IgD-negative memory B cell (primary cell): ENCODE results near the gene GRAMD1B. TPM values are rescaled to one million over a fixed set of nuclear protein-coding genes. Genes with fewer than 3 reads are reported as not detected.
"Not testable (repeated sequence)": the region's sequence is repeated elsewhere in the genome, so short reads cannot be mapped to it uniquely, and the experiment has no call there.

Experiments
- H3K27ac Mint-ChIP-seq, 3 donors: one replicate each; pipeline ENCODE4 v1.8.0; 2020 to 2022; ENCODE audit warnings: mild to moderate bottlenecking in 3 of 3, mixed read lengths in 3 of 3, moderate library complexity in 1 of 3
- H3K27me3 Mint-ChIP-seq: one replicate; pipeline ENCODE4 v1.8.0; 2021; ENCODE audit warnings: mixed read lengths
- H3K36me3 Mint-ChIP-seq: one replicate; pipeline ENCODE4 v1.8.0; 2020; ENCODE audit warnings: mild to moderate bottlenecking, mixed read lengths
- H3K4me1 Mint-ChIP-seq, 3 donors: one replicate each; pipeline ENCODE4 v1.8.0; 2020 to 2022; ENCODE audit warnings: mixed read lengths in 3 of 3, mild to moderate bottlenecking in 1 of 3
- H3K4me3 Mint-ChIP-seq, 4 donors: one replicate each; pipeline ENCODE4 v1.8.0; 2020 to 2022; ENCODE audit warnings: mild to moderate bottlenecking in 4 of 4, mixed read lengths in 4 of 4, moderate library complexity in 3 of 4
- H3K9me3 Mint-ChIP-seq, 3 donors: one replicate each; pipeline ENCODE4 v1.8.0; 2020 to 2021; ENCODE audit warnings: mixed read lengths in 3 of 3, mild to moderate bottlenecking in 1 of 3
- polyA plus RNA-seq: library from polyadenylated mRNA; unstranded; fragments of 300-500 nt; fragmentation: Illumina TruSeq; gene quantifications from one replicate; pipeline ENCODE4 v1.2.3, GENCODE V29; 2021

GRAMD1B gene
- polyA plus RNA-seq, 1 donor from 2014 or later: not detected

DNA sequence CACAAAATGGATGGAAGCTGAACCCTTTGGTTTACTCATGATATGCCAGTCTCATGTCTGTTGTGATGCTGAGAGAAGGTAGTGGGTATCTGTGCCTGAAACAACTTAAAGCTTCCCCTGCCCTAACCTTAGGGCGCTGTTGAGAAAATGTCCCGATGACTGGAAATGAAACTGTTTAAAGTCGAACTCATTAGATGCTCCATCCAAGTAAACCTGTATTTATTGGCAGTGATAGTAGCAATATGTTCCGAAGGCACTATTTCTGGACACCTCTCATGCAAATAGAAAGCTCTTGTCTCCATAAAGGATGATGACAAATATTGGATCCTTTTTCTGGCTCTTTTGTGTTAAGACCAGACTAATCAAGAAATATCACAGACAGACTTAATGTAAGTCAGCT is 86.2 kb downstream of the GRAMD1B start:
- Mint-ChIP-seq H3K4me1 (peaks cover 9 to 27% (median 13%) of the 10 kb centered on the region in 3 donors), H3K27me3 (peaks cover 14% of the 10 kb centered on the region), H3K9me3 (peaks cover 2 to 5% (median 2%) of the 10 kb centered on the region in 3 donors), H3K27ac (no peak overlapping the region), H3K4me3 (no peak overlapping the region), H3K36me3 (no peaks in the 10 kb centered on the region)

DNA sequence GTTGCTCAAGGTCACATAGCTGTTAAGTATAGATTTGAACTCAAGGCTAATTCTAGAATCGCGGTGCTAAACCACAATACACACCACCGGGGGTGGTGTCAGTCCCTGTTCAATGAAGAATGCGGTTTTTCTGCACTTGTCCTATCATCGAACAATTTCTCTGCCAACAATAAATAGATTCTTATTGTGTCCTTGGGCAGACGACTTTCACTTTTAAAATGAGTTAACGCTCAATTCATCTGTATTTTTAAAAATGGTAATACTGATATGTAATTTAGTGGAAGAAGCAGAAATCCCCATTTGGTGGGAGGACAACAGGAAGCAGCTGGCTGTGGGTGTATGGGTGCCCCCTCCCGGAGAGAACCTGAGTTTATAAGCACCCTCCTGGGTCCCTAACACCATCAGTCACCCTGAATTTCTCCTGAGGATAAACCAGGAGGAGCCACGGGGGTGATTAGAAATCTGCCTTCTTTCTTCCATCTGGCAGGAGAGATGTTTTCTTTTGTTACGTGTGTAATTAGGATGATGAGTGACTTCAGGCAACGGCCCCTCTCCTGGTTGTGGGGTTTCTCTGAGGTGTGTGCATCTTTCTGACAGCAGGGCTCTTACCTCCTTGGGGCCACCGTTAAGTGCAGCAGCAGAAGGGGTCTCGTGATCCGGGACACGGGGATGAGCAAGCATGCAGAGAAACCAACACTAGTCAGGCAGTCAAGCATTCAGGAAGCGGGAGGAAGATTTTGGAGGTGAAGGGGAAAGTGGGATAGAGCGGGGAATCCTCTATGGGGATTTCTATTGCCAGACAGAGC is 87.7 kb downstream of the GRAMD1B start:
- H3K36me3 Mint-ChIP-seq: no peaks in the 10 kb centered on the region

DNA sequence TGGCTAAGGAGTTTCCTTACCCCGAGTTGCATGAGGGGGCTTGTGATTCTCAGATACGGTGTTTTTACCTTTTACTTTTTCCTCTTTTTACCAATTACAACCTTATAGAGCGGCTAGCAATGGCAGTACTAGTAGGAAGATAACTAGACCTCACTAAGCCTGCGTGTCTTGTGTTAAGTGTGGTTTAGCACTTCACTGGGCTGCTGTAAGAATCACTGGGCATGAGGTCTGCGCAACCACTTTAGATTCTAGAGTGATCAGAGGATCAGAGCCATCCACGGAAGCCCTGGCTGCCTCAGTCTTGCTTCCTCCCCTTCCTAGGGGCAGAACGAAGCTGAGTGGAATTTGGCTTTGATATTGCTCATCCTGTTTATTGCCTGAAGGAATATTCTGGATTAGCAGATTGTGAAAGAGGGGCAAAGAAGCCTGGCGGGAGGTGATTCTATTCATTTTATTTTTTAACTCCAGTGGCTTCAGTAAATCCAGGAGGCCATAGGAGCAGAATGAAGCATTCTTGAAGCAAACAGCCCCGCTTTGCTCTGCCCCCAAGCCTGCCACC is 88.5 kb downstream of the GRAMD1B start:
- H3K27me3 Mint-ChIP-seq: peaks cover 15% of the 10 kb centered on the region
- peak overlapping the region in 1 of 4 donors; percentile 82 for H3K4me3 Mint-ChIP-seq
- H3K36me3 Mint-ChIP-seq: no peaks in the 10 kb centered on the region
- H3K27ac Mint-ChIP-seq: no peak overlapping the region
- H3K9me3 Mint-ChIP-seq: peaks cover 2 to 8% (median 4%) of the 10 kb centered on the region in 3 donors
- H3K4me1 Mint-ChIP-seq: peaks cover 9 to 25% (median 13%) of the 10 kb centered on the region in 3 donors

More for the DNA sequence above, 87.7 kb downstream of the GRAMD1B start:
- H3K9me3 Mint-ChIP-seq: peaks cover 2 to 8% (median 4%) of the 10 kb centered on the region in 3 donors
- H3K27me3 Mint-ChIP-seq: peaks cover 15% of the 10 kb centered on the region
- H3K4me1 Mint-ChIP-seq: peaks cover 9 to 25% (median 13%) of the 10 kb centered on the region in 3 donors
- H3K4me3 Mint-ChIP-seq: peak overlapping the region in 3 of 4 donors; percentile 58 to 82 (median 73)
- no peak overlapping the region for H3K27ac Mint-ChIP-seq

DNA sequence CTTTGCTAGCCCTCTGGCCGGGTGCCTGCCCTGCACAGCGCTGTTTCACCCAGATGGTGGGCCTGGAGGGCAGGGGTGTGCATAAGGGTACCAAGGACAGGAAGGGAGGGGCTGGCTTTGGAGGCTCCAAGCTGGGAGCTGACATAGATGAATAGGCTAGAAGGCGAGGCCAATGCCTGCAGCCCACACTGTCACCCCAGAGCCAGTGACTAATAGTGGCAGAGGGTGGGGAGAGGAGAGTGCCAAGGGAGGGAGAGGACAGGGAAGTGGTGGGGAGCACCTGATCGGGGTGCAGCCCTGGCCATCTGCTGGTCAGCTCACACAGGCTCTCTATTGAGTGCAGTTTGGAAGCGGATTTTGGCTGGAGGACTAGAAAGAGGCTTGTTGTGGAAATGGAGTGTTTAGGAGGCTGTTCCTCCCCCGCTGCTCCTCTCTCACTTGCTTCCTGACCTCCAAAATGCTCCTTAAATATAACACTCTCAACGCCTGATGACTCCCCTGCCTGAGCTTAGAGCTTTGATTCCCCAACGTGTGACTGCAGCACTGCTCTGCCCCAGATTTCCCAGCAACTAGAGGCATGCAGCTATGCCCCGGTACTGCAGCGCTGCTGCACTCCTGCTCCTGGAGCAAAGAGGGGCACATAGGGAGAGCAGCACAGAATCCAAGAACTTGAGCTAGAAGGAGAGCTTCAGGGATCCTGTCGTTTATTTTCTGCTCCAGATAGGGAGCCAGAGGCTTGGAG is 89.2 kb downstream of the GRAMD1B start:
- Mint-ChIP-seq H3K36me3 (no peaks in the 10 kb centered on the region), H3K9me3 (peaks cover 2 to 8% (median 4%) of the 10 kb centered on the region in 3 donors), H3K27me3 (peaks cover 15% of the 10 kb centered on the region), H3K4me1 (peaks cover 9 to 25% (median 13%) of the 10 kb centered on the region in 3 donors), H3K4me3 (peak overlapping the region in 2 of 4 donors; percentile 14 to 17), H3K27ac (no peak overlapping the region)

GRCh38 chr11:123519797-123520193 is 89.7 kb downstream of the GRAMD1B start:
- Mint-ChIP-seq H3K27ac (no peak overlapping the region), H3K9me3 (peaks cover 2 to 8% (median 4%) of the 10 kb centered on the region in 3 donors), H3K4me3 (no peak overlapping the region), H3K27me3 (peaks cover 15% of the 10 kb centered on the region), H3K4me1 (peaks cover 9 to 25% (median 13%) of the 10 kb centered on the region in 3 donors), H3K36me3 (no peaks in the 10 kb centered on the region)

DNA sequence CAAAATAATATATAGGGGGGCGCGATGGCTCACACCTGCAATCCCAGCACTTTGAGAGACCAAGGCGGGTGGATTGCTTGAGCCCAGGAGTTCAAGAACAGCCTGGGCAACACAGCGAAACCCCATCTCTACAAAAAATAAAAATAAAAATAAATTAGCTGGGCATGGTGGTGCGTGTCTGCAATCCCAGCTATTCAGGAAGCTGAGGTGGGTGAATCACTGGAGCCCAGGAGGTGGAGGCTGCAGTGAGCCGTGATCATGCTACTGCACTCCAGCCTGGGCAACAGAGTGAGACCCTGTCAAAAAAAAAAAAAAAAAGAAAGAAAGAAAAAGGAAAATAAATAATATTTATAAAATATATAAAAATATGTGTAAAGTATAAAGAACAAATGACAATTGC is 90.4 kb downstream of the GRAMD1B start:
- not testable (repeated sequence) for H3K27ac Mint-ChIP-seq, H3K4me3 Mint-ChIP-seq, H3K9me3 Mint-ChIP-seq, H3K36me3 Mint-ChIP-seq
- Mint-ChIP-seq H3K4me1 (peaks cover 9 to 25% (median 13%) of the 10 kb centered on the region in 3 donors), H3K27me3 (peaks cover 15% of the 10 kb centered on the region)

GRCh38 chr11:123521001-123521400 is 90.9 kb downstream of the GRAMD1B start:
- H3K4me1 Mint-ChIP-seq: peaks cover 9 to 25% (median 13%) of the 10 kb centered on the region in 3 donors
- H3K27me3 Mint-ChIP-seq: peaks cover 15% of the 10 kb centered on the region
- H3K36me3 Mint-ChIP-seq: no peaks in the 10 kb centered on the region
- H3K27ac Mint-ChIP-seq: no peak overlapping the region
- no peak overlapping the region for H3K4me3 Mint-ChIP-seq
- H3K9me3 Mint-ChIP-seq: peaks cover 2 to 8% (median 4%) of the 10 kb centered on the region in 3 donors

- H3K27ac Mint-ChIP-seq: peak overlapping the region in 1 of 3 donors; percentile 69
- H3K4me1 Mint-ChIP-seq: peaks cover 9 to 18% (median 13%) of the 10 kb centered on the region in 3 donors
- no peak overlapping the region for H3K4me3 Mint-ChIP-seq
- H3K36me3 Mint-ChIP-seq: no peaks in the 10 kb centered on the region
- peaks cover 15% of the 10 kb centered on the region for H3K27me3 Mint-ChIP-seq
- peaks cover 2 to 8% (median 4%) of the 10 kb centered on the region in 3 donors for H3K9me3 Mint-ChIP-seq
These were observed 91.9 kb downstream of the GRAMD1B start for GRCh38 chr11:123521930-123522329.

- H3K27ac Mint-ChIP-seq: no peak overlapping the region
- no peaks in the 10 kb centered on the region for H3K36me3 Mint-ChIP-seq
- peaks cover under 1 to 2% (median 1%) of the 10 kb centered on the region in 3 donors for H3K4me1 Mint-ChIP-seq
- peaks cover 3% of the 10 kb centered on the region for H3K27me3 Mint-ChIP-seq
- H3K9me3 Mint-ChIP-seq: peaks cover 2 to 8% (median 4%) of the 10 kb centered on the region in 3 donors
- no peak overlapping the region for H3K4me3 Mint-ChIP-seq
These were observed 93.5 kb downstream of the GRAMD1B start for GRCh38 chr11:123523539-123523938.

DNA sequence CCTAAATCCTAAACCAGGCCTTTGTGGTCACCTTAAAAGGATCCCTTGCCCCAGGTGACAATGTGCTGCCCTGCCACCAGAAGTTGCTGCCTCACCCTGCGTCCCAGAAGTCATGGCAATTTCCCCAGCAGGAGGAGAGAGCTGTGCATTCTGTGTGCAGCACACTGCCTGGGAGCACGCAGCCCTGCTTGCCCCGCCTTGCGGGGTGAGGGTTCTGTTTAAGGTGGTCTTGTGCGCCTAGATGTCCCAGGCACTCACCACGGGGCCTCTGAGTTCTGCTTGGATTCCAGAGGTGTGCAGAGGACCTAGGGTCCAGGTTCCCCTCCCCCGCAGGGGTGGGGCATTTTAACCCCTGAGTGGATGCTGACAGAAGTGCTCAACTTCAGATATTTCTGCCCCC is 95.0 kb downstream of the GRAMD1B start:
- H3K36me3 Mint-ChIP-seq: no peaks in the 10 kb centered on the region
- H3K4me3 Mint-ChIP-seq: no peak overlapping the region
- H3K9me3 Mint-ChIP-seq: peaks cover 2 to 8% (median 4%) of the 10 kb centered on the region in 3 donors
- H3K27ac Mint-ChIP-seq: no peak overlapping the region
- H3K4me1 Mint-ChIP-seq: no peaks in the 10 kb centered on the region
- peaks cover 4% of the 10 kb centered on the region for H3K27me3 Mint-ChIP-seq

DNA sequence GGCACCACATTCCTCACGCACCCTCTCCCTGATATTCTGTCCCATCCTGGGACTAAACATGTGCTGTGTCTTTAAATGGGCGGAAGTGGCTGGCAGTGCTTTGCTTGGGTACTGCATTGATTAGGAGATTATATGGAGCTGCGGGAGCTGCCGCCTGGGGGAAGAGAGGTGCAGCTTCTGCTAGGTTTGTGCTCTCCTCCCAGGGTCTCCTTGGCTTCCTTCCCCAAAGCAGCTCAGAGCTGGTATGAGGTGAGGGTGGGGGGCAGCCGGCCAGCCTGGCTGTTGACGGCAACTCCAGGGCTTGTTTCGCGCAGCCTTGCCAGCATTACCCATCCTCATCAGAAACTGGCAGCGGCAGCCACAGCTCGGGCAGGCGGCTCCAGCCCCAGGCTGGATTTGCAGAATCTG is 95.4 kb downstream of the GRAMD1B start:
- no peaks in the 10 kb centered on the region for H3K4me1 Mint-ChIP-seq

DNA sequence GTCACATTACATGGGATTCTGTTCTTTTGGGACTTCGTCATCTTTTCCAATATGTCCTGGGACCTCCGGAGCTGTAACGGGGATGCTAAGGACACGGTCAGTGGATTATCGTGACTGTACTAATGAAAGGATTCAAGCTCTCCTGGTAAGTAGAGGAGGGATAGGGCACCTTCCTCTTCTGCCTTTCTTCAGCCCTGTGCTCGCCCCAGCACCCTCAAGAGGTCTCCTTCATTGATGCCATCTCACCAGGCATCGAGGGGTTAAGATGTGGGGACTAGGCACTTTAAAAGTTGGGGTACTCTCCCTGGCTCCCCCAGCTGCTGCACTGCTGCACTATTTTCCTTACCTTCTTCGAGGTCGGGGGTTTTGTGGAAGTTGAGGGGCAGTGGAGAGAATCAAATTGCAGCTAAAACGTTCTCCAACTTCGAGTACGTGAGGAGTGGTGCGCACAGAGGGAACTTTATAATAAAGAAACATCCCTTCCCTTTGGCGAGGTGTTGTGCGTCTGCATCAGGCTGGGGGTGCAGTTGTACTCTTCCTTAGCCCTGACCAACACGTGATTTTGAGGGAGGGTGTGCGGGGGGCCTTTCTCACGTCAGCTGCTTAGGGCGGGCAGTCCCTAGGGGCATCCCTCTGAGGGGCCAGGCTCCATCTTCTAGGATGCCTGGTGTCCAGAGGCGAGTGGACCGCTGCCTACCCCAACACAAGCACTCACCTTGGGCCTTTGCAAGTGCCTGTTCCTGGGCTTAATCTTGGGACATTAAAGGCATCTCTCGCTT is 96.1 kb downstream of the GRAMD1B start:
- H3K4me3 Mint-ChIP-seq: no peak overlapping the region
- no peaks in the 10 kb centered on the region for H3K36me3 Mint-ChIP-seq
- H3K4me1 Mint-ChIP-seq: no peaks in the 10 kb centered on the region
- H3K27ac Mint-ChIP-seq: no peak overlapping the region
- H3K9me3 Mint-ChIP-seq: peaks cover 0 to 3% (median 2%) of the 10 kb centered on the region in 3 donors
- peaks cover 4% of the 10 kb centered on the region for H3K27me3 Mint-ChIP-seq

More for the DNA sequence above, 95.4 kb downstream of the GRAMD1B start:
- H3K27me3 Mint-ChIP-seq: peaks cover 4% of the 10 kb centered on the region
- H3K9me3 Mint-ChIP-seq: peaks cover 2 to 8% (median 4%) of the 10 kb centered on the region in 3 donors
- no peak overlapping the region for H3K4me3 Mint-ChIP-seq
- H3K27ac Mint-ChIP-seq: no peak overlapping the region
- H3K36me3 Mint-ChIP-seq: no peaks in the 10 kb centered on the region

GRCh38 chr11:123526918-123527317 is 96.8 kb downstream of the GRAMD1B start:
- Mint-ChIP-seq H3K27ac (no peak overlapping the region), H3K4me1 (no peaks in the 10 kb centered on the region), H3K4me3 (no peak overlapping the region), H3K9me3 (peaks cover 0 to 2% (median 0%) of the 10 kb centered on the region in 3 donors), H3K27me3 (peaks cover 3% of the 10 kb centered on the region), H3K36me3 (peaks cover 2% of the 10 kb centered on the region)

- no peaks in the 10 kb centered on the region for H3K4me1 Mint-ChIP-seq
- peaks cover 2% of the 10 kb centered on the region for H3K36me3 Mint-ChIP-seq
- H3K27ac Mint-ChIP-seq: no peak overlapping the region
- no peak overlapping the region for H3K4me3 Mint-ChIP-seq
- peaks cover 0 to 2% (median 0%) of the 10 kb centered on the region in 3 donors for H3K9me3 Mint-ChIP-seq
- H3K27me3 Mint-ChIP-seq: peaks cover 3% of the 10 kb centered on the region
These were observed 97.5 kb downstream of the GRAMD1B start for GRCh38 chr11:123527526-123527925.
